Measurements from ENCODE around the gene ADAMTS1. TPM values are rescaled to one million over a fixed set of nuclear protein-coding genes. Genes with fewer than 3 reads are reported as not detected.

Gene ADAMTS1
- total and polyA plus RNA-seq, 2 donors (not counting 3 experiments of a cell fraction or from before 2014, with no cell fraction given), result 15.4 to 16.3 TPM

DNA sequence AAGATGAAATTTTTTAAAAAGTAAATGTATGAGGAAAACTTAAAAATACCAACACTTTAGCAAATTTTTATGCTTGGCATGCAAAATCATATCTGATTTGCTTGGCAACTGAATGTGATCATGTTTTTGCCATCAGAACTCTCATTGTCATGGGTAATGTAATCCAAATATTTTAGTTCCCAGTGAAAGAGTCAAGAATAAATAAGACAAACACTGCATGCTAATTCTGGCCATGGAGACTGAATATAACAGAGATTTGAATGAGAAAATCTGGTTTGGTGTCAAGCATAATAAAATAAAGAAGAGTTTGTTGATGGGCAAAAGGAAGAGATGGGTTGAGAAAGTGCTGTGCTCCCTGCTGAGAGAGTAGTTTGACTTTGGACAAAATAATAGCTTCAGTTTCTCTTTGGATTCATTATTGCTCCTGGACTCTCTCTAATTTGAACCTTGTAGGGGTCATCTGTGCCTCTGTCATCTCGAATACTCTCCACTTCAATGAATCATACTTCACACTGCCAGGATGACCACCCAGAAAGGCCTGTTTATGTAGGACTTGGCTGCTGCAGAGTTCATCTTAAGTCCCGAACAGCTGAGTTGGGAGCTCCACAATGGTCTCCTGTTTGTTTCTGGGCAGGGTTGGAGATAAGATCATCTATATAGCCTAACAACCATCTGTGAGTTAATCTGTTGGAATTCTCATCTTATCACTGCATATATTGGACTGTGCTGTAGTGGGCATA is 34.4 kb downstream of the ADAMTS1 start:
- H3K9me3 ChIP-seq (replicated peaks; ENCODE audit: control insufficient read depth, insufficient read depth, low read length), result no peaks in the 10 kb centered on the region
- TF ChIP-seq, protein P1, sequence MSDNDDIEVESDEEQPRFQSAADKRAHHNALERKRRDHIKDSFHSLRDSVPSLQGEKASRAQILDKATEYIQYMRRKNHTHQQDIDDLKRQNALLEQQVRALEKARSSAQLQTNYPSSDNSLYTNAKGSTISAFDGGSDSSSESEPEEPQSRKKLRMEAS (IDR thresholded peaks at IDR 0.05; ENCODE audit: insufficient read depth, insufficient read length), result no peak
- TF ChIP-seq JUN (IDR thresholded peaks at IDR 0.05; ENCODE audit: borderline replicate concordance, insufficient read depth, insufficient read length, low read depth), result no peak
- TF ChIP-seq POLR2AphosphoS5 (IDR thresholded peaks at IDR 0.05; ENCODE audit: insufficient read depth, low read depth, low read length), result no peak
- no peak for TF ChIP-seq EZH2 (IDR thresholded peaks at IDR 0.05; ENCODE audit: borderline replicate concordance, low read depth, low read length, severe bottlenecking)
- TF ChIP-seq, protein P2, sequence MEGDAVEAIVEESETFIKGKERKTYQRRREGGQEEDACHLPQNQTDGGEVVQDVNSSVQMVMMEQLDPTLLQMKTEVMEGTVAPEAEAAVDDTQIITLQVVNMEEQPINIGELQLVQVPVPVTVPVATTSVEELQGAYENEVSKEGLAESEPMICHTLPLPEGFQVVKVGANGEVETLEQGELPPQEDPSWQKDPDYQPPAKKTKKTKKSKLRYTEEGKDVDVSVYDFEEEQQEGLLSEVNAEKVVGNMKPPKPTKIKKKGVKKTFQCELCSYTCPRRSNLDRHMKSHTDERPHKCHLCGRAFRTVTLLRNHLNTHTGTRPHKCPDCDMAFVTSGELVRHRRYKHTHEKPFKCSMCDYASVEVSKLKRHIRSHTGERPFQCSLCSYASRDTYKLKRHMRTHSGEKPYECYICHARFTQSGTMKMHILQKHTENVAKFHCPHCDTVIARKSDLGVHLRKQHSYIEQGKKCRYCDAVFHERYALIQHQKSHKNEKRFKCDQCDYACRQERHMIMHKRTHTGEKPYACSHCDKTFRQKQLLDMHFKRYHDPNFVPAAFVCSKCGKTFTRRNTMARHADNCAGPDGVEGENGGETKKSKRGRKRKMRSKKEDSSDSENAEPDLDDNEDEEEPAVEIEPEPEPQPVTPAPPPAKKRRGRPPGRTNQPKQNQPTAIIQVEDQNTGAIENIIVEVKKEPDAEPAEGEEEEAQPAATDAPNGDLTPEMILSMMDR (IDR thresholded peaks at IDR 0.05; ENCODE audit: extremely low read depth in 1 of 2, insufficient read depth in 1 of 2, low read depth in 1 of 2, low read length in 2 of 2), result no peak
- no peak for TF ChIP-seq POLR2A (IDR thresholded peaks at IDR 0.05; ENCODE audit: low read depth, low read length)
- TF ChIP-seq MYC (IDR thresholded peaks at IDR 0.05; ENCODE audit: low read depth, low read length), result no peak
- no peak for TF ChIP-seq GATA2 (IDR thresholded peaks at IDR 0.05; ENCODE audit: insufficient read depth, insufficient read length, low read depth, low read length)
- no peak for TF ChIP-seq FOS (IDR thresholded peaks at IDR 0.05; ENCODE audit: borderline replicate concordance, insufficient read depth, low read length)
- no peaks in the 10 kb centered on the region for H3K9me1 ChIP-seq (replicated peaks; ENCODE audit: control insufficient read depth, extremely low read depth, insufficient read depth, low read length)
- ChIA-PET CTCF (interaction anchor here (1.0 kb wide), 1 partner anchor 38 kb away, joined by 3 read pairs; no protein-coding TSS in a partner anchor), POLR2A (no interaction called here)
- BruUV-seq (replicated peaks), result no TSS peak
- H3K4me2 ChIP-seq (ENCODE audit: insufficient read depth, low read length), result no peak overlapping the region
- no peaks in the 10 kb centered on the region for H3K79me2 ChIP-seq (ENCODE audit: control insufficient read depth, insufficient read depth, low read length)
- H3K4me3 ChIP-seq (replicated peaks in 1 of 3; ENCODE audit: insufficient read depth in 1 of 3, low read depth in 1 of 3, low read length in 3 of 3), result no peak overlapping the region
- no peak overlapping the region for H3K9ac ChIP-seq (replicated peaks; ENCODE audit: extremely low read depth, insufficient read depth, low read length)
- H3K27me3 ChIP-seq (ENCODE audit: control insufficient read depth in 2 of 2, insufficient read depth in 2 of 2, low read length in 2 of 2), result peaks cover 2% of the 10 kb centered on the region in 2 experiments
- no peaks in the 10 kb centered on the region for H3K4me1 ChIP-seq (ENCODE audit: control insufficient read depth, extremely low read depth, insufficient read depth, low read length)
- no peak overlapping the region for H3K27ac ChIP-seq (ENCODE audit: insufficient read depth, low read depth, low read length)
- no peaks in the 10 kb centered on the region for H4K20me1 ChIP-seq (replicated peaks; ENCODE audit: control insufficient read depth, extremely low read depth, insufficient read depth, low read length)
- dilution Hi-C loops (cut with MboI; ENCODE audit: extremely low pct_ligation_motif_present, low sequenced_read_pairs), result no loop called here
- DNase-seq (ENCODE audit: low read depth, low spot score), result no peak
- no peak for FAIRE-seq
- no peaks in the 10 kb centered on the region for H3K36me3 ChIP-seq (ENCODE audit: control insufficient read depth in 2 of 2, extremely low read depth in 1 of 2, insufficient read depth in 2 of 2, low read length in 2 of 2)
- no peak overlapping the region for H2AFZ ChIP-seq (ENCODE audit: low read depth, low read length)
- intact Hi-C loops (cut with micrococcal nuclease), result no loop called here

Measured in endothelial cell of umbilical vein (primary cell).